ENCODE data around the gene ARHGEF37.

DNA sequence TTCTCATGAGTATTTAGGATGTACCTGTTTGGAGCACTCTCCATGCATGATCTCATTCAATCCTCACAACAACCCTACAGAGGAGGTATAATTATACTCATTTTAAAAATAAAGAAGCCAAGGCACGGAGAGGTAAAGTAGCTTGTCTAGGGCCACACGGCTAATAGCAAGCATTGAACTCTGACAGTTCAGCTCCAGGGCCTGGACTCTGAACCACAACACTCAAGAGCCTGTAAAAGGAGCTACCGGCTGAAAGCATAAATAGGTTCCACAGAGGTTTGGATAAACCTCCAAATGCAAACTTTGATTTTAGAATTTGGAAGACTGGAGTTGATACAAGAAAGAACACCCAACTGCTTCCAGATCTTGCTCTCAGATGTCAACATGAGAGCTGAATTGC, 41.2 kb downstream of the ARHGEF37 start:
- TF ChIP-seq, protein P1, sequence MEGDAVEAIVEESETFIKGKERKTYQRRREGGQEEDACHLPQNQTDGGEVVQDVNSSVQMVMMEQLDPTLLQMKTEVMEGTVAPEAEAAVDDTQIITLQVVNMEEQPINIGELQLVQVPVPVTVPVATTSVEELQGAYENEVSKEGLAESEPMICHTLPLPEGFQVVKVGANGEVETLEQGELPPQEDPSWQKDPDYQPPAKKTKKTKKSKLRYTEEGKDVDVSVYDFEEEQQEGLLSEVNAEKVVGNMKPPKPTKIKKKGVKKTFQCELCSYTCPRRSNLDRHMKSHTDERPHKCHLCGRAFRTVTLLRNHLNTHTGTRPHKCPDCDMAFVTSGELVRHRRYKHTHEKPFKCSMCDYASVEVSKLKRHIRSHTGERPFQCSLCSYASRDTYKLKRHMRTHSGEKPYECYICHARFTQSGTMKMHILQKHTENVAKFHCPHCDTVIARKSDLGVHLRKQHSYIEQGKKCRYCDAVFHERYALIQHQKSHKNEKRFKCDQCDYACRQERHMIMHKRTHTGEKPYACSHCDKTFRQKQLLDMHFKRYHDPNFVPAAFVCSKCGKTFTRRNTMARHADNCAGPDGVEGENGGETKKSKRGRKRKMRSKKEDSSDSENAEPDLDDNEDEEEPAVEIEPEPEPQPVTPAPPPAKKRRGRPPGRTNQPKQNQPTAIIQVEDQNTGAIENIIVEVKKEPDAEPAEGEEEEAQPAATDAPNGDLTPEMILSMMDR (conservative IDR thresholded peaks at IDR 0.05; ENCODE audit: low read length): no peak
- TF ChIP-seq EZH2phosphoT487 (IDR thresholded peaks at IDR 0.05; ENCODE audit: borderline replicate concordance, low read depth, low read length): no peak

Data from OCI-LY7 (cell line).